ENCODE data around the gene ACKR3.

- TF ChIP-seq CTCF (IDR thresholded peaks at IDR 0.05): no peak
- TF ChIP-seq POLR2A (IDR thresholded peaks at IDR 0.05): no peak
Observed at GRCh38 chr2:236579746-236580315, 10.2 kb downstream of the ACKR3 start.
